Upper lobe of left lung (tissue), 4 donors: Measurements from ENCODE around the gene ATP10A.

Source experiments
- EP300 ChIP-seq, 4 donors: sonication (generic); formaldehyde crosslinking; IDR thresholded peaks; one replicate each; pipeline ENCODE4 v1.5.1; 2017; ENCODE audit warnings: antibody characterized with exemption in 4 of 4, control low read depth in 2 of 4
- POLR2A ChIP-seq, 4 donors: fragments of 450-650 bp; IDR thresholded peaks; one replicate each; pipeline ENCODE4 v1.5.1; 2016 to 2017; ENCODE audit warnings: antibody characterized with exemption in 4 of 4, mild to moderate bottlenecking in 2 of 4
- POLR2AphosphoS5 ChIP-seq, 2 donors: sonication (generic); formaldehyde crosslinking; IDR thresholded peaks; one replicate each; pipeline ENCODE4 v1.5.1; 2017; ENCODE audit warnings: antibody characterized with exemption in 2 of 2
- TF ChIP-seq, protein P1 (sequence below), 6 experiments: fragments of 450-650 bp in 4 of 6; fragments of 200-600 bp in 2 of 6; sonication (generic) in 2 of 6; IDR thresholded peaks; one replicate each; pipeline ENCODE4 v1.5.1; 2016 to 2019; ENCODE audit warnings: antibody characterized with exemption in 6 of 6

DNA sequence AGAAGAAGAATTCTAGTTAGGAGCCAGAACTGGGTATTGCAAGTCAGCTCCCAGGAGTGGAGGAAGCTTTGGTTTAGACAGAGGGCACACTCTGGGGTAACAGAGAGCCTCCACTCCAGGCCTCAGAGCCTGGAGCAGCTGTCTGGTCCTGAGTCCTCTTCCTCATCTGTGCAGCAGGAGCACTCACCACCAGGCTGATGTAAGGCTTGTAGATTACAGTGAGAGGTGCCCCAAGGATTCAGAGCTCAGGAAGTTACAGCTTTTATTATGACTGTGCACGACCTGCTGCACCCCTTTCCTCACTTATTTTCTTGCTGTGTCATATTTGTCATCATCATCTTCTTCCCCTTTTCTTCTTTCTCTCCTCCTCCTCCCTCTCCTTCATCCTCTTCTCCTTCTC is 210.4 kb downstream of the ATP10A start:
- TF ChIP-seq, protein P1, sequence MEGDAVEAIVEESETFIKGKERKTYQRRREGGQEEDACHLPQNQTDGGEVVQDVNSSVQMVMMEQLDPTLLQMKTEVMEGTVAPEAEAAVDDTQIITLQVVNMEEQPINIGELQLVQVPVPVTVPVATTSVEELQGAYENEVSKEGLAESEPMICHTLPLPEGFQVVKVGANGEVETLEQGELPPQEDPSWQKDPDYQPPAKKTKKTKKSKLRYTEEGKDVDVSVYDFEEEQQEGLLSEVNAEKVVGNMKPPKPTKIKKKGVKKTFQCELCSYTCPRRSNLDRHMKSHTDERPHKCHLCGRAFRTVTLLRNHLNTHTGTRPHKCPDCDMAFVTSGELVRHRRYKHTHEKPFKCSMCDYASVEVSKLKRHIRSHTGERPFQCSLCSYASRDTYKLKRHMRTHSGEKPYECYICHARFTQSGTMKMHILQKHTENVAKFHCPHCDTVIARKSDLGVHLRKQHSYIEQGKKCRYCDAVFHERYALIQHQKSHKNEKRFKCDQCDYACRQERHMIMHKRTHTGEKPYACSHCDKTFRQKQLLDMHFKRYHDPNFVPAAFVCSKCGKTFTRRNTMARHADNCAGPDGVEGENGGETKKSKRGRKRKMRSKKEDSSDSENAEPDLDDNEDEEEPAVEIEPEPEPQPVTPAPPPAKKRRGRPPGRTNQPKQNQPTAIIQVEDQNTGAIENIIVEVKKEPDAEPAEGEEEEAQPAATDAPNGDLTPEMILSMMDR (IDR thresholded peaks at IDR 0.05), result no peak
- TF ChIP-seq EP300 (IDR thresholded peaks at IDR 0.05) (no peak), POLR2A (IDR thresholded peaks at IDR 0.05) (no peak), POLR2AphosphoS5 (IDR thresholded peaks at IDR 0.05) (no peak)
